Lower leg skin (tissue), 3 donors: ENCODE measurements around the gene DISP2.

ENCODE experiments used
- POLR2A ChIP-seq, 2 donors: fragments of 450-650 bp; IDR thresholded peaks; one replicate each; pipeline ENCODE4 v1.6.1; 2016 to 2017; ENCODE audit warnings: antibody characterized with exemption in 2 of 2, mild to moderate bottlenecking in 1 of 2, moderate library complexity in 1 of 2
- TF ChIP-seq, protein P1 (sequence below), 3 donors: fragments of 450-650 bp; IDR thresholded peaks; one replicate each; pipeline ENCODE4 v1.5.1; 2016; ENCODE audit warnings: antibody characterized with exemption in 3 of 3, mild to moderate bottlenecking in 3 of 3, moderate library complexity in 2 of 3

GRCh38 chr15:40369474-40369869, 11.5 kb downstream of the DISP2 start:
- TF ChIP-seq, protein P1, sequence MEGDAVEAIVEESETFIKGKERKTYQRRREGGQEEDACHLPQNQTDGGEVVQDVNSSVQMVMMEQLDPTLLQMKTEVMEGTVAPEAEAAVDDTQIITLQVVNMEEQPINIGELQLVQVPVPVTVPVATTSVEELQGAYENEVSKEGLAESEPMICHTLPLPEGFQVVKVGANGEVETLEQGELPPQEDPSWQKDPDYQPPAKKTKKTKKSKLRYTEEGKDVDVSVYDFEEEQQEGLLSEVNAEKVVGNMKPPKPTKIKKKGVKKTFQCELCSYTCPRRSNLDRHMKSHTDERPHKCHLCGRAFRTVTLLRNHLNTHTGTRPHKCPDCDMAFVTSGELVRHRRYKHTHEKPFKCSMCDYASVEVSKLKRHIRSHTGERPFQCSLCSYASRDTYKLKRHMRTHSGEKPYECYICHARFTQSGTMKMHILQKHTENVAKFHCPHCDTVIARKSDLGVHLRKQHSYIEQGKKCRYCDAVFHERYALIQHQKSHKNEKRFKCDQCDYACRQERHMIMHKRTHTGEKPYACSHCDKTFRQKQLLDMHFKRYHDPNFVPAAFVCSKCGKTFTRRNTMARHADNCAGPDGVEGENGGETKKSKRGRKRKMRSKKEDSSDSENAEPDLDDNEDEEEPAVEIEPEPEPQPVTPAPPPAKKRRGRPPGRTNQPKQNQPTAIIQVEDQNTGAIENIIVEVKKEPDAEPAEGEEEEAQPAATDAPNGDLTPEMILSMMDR (IDR thresholded peaks at IDR 0.05) = no peak
- no peak for TF ChIP-seq POLR2A (IDR thresholded peaks at IDR 0.05)
